Fibroblast of lung (primary cell): ENCODE measurements around the gene GRIK1.

ENCODE experiments used
- EZH2 ChIP-seq: IDR thresholded peaks from 2 replicates; pipeline ENCODE4 v1.5.1; 2012; ENCODE audit warnings: low read length, control low read depth, mild to moderate bottlenecking; ENCODE audit errors: missing control alignments
- TF ChIP-seq, protein P1 (sequence below), 2 donors: IDR thresholded peaks in 1 of 2; conservative IDR thresholded peaks in 1 of 2; 1 replicate in 1 of 2; 2 replicates in 1 of 2; pipeline ENCODE4 v1.5.1; 2011 to 2012; ENCODE audit warnings: low read length in 2 of 2, control low read depth in 1 of 2, inconsistent platforms in 1 of 2, low read depth in 1 of 2, mild to moderate bottlenecking in 1 of 2

DNA sequence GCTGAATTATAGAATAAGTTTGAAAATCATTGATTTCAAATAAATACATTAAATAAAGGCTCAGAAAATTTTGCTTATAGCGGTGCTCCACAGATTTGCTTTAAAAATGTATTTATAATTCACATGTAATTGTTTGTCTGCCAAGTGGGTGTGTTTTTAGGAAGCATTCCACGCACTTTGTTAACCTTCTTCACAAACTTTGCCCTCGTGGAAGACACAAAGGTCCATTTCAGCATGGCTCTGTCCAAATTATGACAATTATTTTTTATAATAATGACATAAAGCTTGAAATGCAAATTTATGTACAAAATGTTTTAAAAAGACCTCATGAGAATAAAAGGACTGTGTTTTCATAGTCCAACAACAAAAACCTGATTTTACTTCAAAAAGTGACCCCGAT, 146.1 kb downstream of the GRIK1 start:
- TF ChIP-seq, protein P1, sequence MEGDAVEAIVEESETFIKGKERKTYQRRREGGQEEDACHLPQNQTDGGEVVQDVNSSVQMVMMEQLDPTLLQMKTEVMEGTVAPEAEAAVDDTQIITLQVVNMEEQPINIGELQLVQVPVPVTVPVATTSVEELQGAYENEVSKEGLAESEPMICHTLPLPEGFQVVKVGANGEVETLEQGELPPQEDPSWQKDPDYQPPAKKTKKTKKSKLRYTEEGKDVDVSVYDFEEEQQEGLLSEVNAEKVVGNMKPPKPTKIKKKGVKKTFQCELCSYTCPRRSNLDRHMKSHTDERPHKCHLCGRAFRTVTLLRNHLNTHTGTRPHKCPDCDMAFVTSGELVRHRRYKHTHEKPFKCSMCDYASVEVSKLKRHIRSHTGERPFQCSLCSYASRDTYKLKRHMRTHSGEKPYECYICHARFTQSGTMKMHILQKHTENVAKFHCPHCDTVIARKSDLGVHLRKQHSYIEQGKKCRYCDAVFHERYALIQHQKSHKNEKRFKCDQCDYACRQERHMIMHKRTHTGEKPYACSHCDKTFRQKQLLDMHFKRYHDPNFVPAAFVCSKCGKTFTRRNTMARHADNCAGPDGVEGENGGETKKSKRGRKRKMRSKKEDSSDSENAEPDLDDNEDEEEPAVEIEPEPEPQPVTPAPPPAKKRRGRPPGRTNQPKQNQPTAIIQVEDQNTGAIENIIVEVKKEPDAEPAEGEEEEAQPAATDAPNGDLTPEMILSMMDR (conservative IDR thresholded peaks at IDR 0.05 in 1 of 2, IDR thresholded peaks at IDR 0.05 in 1 of 2; ENCODE audit: low read depth in 1 of 2, low read length in 2 of 2), result no peak
- no peak for TF ChIP-seq EZH2
